H4 (cell line): ENCODE results near the gene KCNF1. TPM values are rescaled to one million over a fixed set of nuclear protein-coding genes. Genes with fewer than 3 reads are reported as not detected.

Source experiments
- total RNA-seq: library from RNA; depleted of rRNA; stranded (reverse); fragments of >200 nt; shearing (Covaris generic); gene quantifications from 2 replicates; pipeline ENCODE4 v1.2.3, GENCODE V29; 2014; rRNA removed

Gene KCNF1
- total RNA-seq, 1 experiment from 2014 or later, result 0.14 TPM

Other genes with a start within 250 kb of the KCNF1 start
- gene NOL10, start 222.0 kb upstream of the KCNF1 start, total RNA-seq, result 26.3 and 27.9 TPM in 2 replicates
- gene ATP6V1C2, start 190.3 kb upstream of the KCNF1 start, total RNA-seq, result 0.04 TPM in 2 replicates
- gene PDIA6, start 99.1 kb upstream of the KCNF1 start, total RNA-seq, result 277 and 293 TPM in 2 replicates
- 16.1 and 23.0 TPM in 2 replicates for gene SLC66A3, start 243.5 kb downstream of the KCNF1 start, total RNA-seq